C4-2B (cell line): ENCODE data around the gene MYO7A.

ENCODE experiments used
- CTCF ChIP-seq: fragments of 450-650 bp; conservative IDR thresholded peaks from 2 replicates; pipeline ENCODE4 v1.5.1; 2017; ENCODE audit warnings: mild to moderate bottlenecking
- ZFX ChIP-seq: fragments of 450-650 bp; IDR thresholded peaks from 2 replicates; pipeline ENCODE4 v1.6.1; 2017

- TF ChIP-seq CTCF = no peak
- TF ChIP-seq ZFX = no peak
Measured at GRCh38 chr11:77125695-77126094, 2.4 kb upstream of the MYO7A start.
